Kidney (tissue), 14 donors: ENCODE data around the gene CAMTA1. TPM values are rescaled to one million over a fixed set of nuclear protein-coding genes. Genes with fewer than 3 reads are reported as not detected.

Source experiments
- DNase-seq, 5 donors: peaks; one replicate each; pipeline ENCODE4 v3.0.0-alpha.2; 2013 to 2020
- FAIRE-seq: peaks from 2 replicates; lab custom pipeline; 2012; peaks lifted over from hg19 to GRCh38; lab: Jason Lieb, UNC
- H3K27ac ChIP-seq, 2 donors: one replicate each; pipeline ENCODE4 v1.7.0; 2013; ENCODE audit warnings: low read depth in 2 of 2, low read length in 2 of 2, inconsistent platforms in 1 of 2
- H3K27me3 ChIP-seq: one replicate; pipeline ENCODE4 v1.7.1; 2013; ENCODE audit warnings: low read length, inconsistent platforms; ENCODE audit not compliant: control insufficient read depth, insufficient read depth
- H3K36me3 ChIP-seq, 3 donors: one replicate each; pipeline versions ENCODE4 v1.7.0 to v1.7.1; 2013; ENCODE audit warnings: low read length in 3 of 3, control low read depth in 1 of 3, inconsistent platforms in 1 of 3; ENCODE audit not compliant: insufficient read depth in 3 of 3, control insufficient read depth in 2 of 3
- H3K4me1 ChIP-seq, 3 donors: one replicate each; pipeline versions ENCODE4 v1.7.0 to v1.7.1; 2013; ENCODE audit warnings: low read length in 3 of 3, inconsistent platforms in 1 of 3, low read depth in 1 of 3; ENCODE audit not compliant: control insufficient read depth in 2 of 3, insufficient read depth in 2 of 3
- H3K4me3 ChIP-seq, 3 donors: one replicate each; pipeline versions ENCODE4 v1.7.0 to v1.8.1; 2013; ENCODE audit warnings: low read length in 3 of 3, control low read depth in 1 of 3, inconsistent platforms in 1 of 3
- H3K9ac ChIP-seq, 3 donors: one replicate each; pipeline versions ENCODE4 v1.7.0 to v1.7.1; 2013; ENCODE audit warnings: low read length in 3 of 3, control low read depth in 1 of 3, inconsistent platforms in 1 of 3
- H3K9me3 ChIP-seq, 3 donors: one replicate each; pipeline versions ENCODE4 v1.7.0 to v1.7.1; 2013; ENCODE audit warnings: low read length in 3 of 3, control low read depth in 1 of 3, inconsistent platforms in 1 of 3; ENCODE audit not compliant: control insufficient read depth in 2 of 3, insufficient read depth in 1 of 3
- CTCF ChIP-seq: IDR thresholded peaks from 3 replicates; pipeline ENCODE4 v1.5.1; 2012; ENCODE audit warnings: mild to moderate bottlenecking, moderate library complexity, borderline replicate concordance; ENCODE audit not compliant: insufficient read depth; ENCODE audit errors: extremely low read depth
- intact Hi-C: fragments of 100-400 bp; cut with DNase I; formaldehyde crosslinking; loops from one replicate; pipeline ENCODE4 v1.11.1; 2022
- polyA plus RNA-seq: library from polyadenylated mRNA; stranded (reverse); fragments of 350-450 nt; fragmentation: Illumina TruSeq; extraction: RNeasy Lipid Tissue Mini Kit (QIAGEN cat#74804); gene quantifications from one replicate; pipeline ENCODE4 v1.2.3, GENCODE V29; 2014; ENCODE audit warnings: low read depth, low replicate concordance; ENCODE audit not compliant: insufficient read depth
- total RNA-seq: library from RNA; stranded (reverse); fragmentation: NEBNext Ultra II Directional; extraction: Animal tissue kit (Norgen Biotek cat#: 25700); gene quantifications from one replicate; pipeline ENCODE4 v1.2.1, GENCODE V29; 2021
- donor health status: control.
- donor health status: control.
- donor health status: control.
- donor health status: control.
- donor health status: control.
- donor health status: DM: yes; HTN: yes; CAD: no.
- donor health status: Normal renal cell carcinoma (clear cell type).

CAMTA1 gene
- total and polyA plus RNA-seq, 2 donors from 2014 or later, result 79.0 to 170 TPM

- Histone ChIP-seq H3K9me3 (no peaks in the 10 kb centered on the region), H3K27ac (no peak overlapping the region), H3K4me1 (no peaks in the 10 kb centered on the region), H3K27me3 (no peaks in the 10 kb centered on the region), H3K4me3 (no peak overlapping the region), H3K36me3 (no peaks in the 10 kb centered on the region), H3K9ac (no peak overlapping the region)
- TF ChIP-seq CTCF, result no peak
- intact Hi-C loops, result no loop called here
- DNase-seq (no peak), FAIRE-seq (no peak)
Measured at GRCh38 chr1:7252411-7253117, 467.3 kb downstream of the CAMTA1 start.

GRCh38 chr1:7253118-7253480 is 467.8 kb downstream of the CAMTA1 start:
- intact Hi-C loops, result no loop called here
- FAIRE-seq, result no peak
- no peaks in the 10 kb centered on the region for H3K4me1 ChIP-seq
- no peaks in the 10 kb centered on the region for H3K27me3 ChIP-seq
- H3K4me3 ChIP-seq, result no peak overlapping the region
- H3K36me3 ChIP-seq, result no peaks in the 10 kb centered on the region
- no peak for TF ChIP-seq CTCF
- H3K9me3 ChIP-seq, result no peaks in the 10 kb centered on the region
- peak in 1 of 5 donors; percentile 22 for DNase-seq
- H3K27ac ChIP-seq, result no peak overlapping the region
- H3K9ac ChIP-seq, result no peak overlapping the region

GRCh38 chr1:7253988-7254587 is 468.8 kb downstream of the CAMTA1 start:
- FAIRE-seq, result no peak
- no peaks in the 10 kb centered on the region for H3K27me3 ChIP-seq

More at GRCh38 chr1:7253988-7254587, 468.8 kb downstream of the CAMTA1 start:
- no peak for DNase-seq
- Histone ChIP-seq H3K4me3 (no peak overlapping the region), H3K27ac (no peak overlapping the region), H3K9me3 (no peaks in the 10 kb centered on the region), H3K9ac (no peak overlapping the region), H3K36me3 (no peaks in the 10 kb centered on the region), H3K4me1 (no peaks in the 10 kb centered on the region)
- intact Hi-C loops, result no loop called here
- TF ChIP-seq CTCF, result no peak
